ENCODE data around the gene SPDL1.

The SPDL1 gene

DNA sequence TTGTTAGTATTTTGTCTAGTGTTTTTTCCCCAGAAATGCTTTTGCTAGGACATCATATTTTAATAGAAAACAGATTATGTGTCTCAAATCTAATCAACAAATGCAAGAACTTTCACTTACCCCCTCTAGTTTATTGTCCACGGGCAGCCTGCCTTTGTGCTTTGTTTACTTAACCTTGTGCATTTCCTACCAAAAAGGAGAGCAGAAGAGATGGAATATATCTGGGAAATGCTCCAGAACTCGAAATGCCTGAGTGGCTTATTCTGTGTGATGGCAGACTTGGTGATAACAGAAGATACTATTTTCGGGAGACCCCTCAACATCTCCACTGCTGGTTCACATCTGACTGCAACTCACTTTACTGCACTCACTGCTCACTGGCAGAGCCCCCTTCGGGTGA lies 33.3 kb upstream of the SPDL1 start:
- H3K27me3 ChIP-seq (ENCODE audit: insufficient read depth, low read length) = no peaks in the 10 kb centered on the region
- no peak overlapping the region for H3K27ac ChIP-seq (ENCODE audit: low read length)
- no peak overlapping the region for H3K9ac ChIP-seq (ENCODE audit: low read depth, low read length)
- H3K4me1 ChIP-seq (ENCODE audit: insufficient read depth, low read length) = no peaks in the 10 kb centered on the region
- no peaks in the 10 kb centered on the region for H3K36me3 ChIP-seq (ENCODE audit: insufficient read depth, low read depth, low read length)
- no peaks in the 10 kb centered on the region for H3K9me3 ChIP-seq (ENCODE audit: insufficient read depth, low read depth, low read length)
- H3K4me3 ChIP-seq (ENCODE audit: low read length) = no peak overlapping the region

DNA sequence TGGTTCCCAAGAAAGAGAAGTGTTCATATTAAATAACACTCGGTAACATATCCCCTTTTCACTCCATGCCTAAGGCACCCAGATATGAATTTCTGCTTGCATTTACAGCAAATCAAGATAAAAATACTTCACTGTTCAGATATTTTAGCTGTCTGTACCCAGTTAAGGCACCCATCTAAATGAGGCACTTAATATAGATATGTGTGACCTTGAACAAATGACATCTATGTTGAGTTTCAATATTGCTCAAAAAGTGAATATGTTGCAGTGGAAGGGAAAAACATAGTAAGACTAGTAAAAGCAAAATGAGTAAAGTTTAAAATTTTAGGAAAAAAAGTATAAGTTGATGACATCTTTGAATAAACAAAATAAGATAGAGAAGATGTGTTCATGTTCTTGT lies 32.4 kb upstream of the SPDL1 start:
- H3K4me1 ChIP-seq (ENCODE audit: insufficient read depth, low read length) = no peaks in the 10 kb centered on the region
- H3K9me3 ChIP-seq (ENCODE audit: insufficient read depth, low read depth, low read length) = no peaks in the 10 kb centered on the region; the same call in 1 of the 2 replicates
- H3K36me3 ChIP-seq (ENCODE audit: insufficient read depth, low read depth, low read length) = no peaks in the 10 kb centered on the region
- H3K9ac ChIP-seq (ENCODE audit: low read depth, low read length) = no peak overlapping the region
- no peak overlapping the region for H3K27ac ChIP-seq (ENCODE audit: low read length)
- no peaks in the 10 kb centered on the region for H3K27me3 ChIP-seq (ENCODE audit: insufficient read depth, low read length)
- no peak overlapping the region for H3K4me3 ChIP-seq (ENCODE audit: low read length)

DNA sequence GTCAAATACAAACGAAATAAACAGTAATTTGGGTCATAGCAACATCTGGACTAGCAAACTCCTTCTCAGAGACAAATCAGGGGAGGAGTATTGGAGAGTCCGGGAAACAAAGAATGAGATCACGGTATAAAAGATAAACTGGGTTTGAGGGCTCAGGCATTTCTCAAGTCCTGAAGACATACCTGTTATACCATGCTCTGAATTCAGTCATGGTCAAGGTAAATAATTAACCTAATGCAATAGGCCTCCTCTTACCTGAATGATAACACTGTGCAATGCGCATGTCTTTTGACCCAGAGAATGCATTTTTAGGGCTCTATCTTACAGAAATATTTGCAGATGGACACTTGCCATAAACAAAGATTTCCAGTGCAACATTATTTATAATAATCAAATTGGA lies 31.9 kb upstream of the SPDL1 start:
- peaks cover under 1% of the 10 kb centered on the region for H3K9me3 ChIP-seq (ENCODE audit: insufficient read depth, low read depth, low read length)
- no peak overlapping the region for H3K4me3 ChIP-seq (ENCODE audit: low read length)
- H3K27me3 ChIP-seq (ENCODE audit: insufficient read depth, low read length) = no peaks in the 10 kb centered on the region

DNA sequence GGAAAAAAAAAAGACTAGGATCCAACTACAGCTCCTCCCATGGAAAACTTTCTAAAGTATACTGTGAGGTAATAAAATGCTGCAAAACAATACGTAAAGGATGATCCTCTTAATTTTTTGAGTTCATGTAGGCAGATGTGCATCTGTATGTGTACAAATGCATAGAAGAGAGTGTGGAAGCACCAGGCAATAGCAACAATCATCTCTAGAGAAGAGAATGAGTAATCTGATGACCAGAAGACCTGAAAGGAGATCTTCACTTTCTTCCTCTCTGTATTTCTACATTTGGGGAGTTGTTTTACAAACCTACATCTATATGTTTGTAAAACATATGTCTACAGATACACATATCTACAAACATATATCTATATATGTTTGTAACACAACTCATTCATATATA lies 29.3 kb upstream of the SPDL1 start:
- Histone ChIP-seq H3K4me1 (ENCODE audit: insufficient read depth, low read length) (no peaks in the 10 kb centered on the region), H3K27me3 (ENCODE audit: insufficient read depth, low read length) (no peaks in the 10 kb centered on the region), H3K36me3 (ENCODE audit: insufficient read depth, low read depth, low read length) (no peaks in the 10 kb centered on the region), H3K9me3 (ENCODE audit: insufficient read depth, low read depth, low read length) (peaks cover 23% of the 10 kb centered on the region), H3K4me3 (ENCODE audit: low read length) (no peak overlapping the region), H3K9ac (ENCODE audit: low read depth, low read length) (no peak overlapping the region), H3K27ac (ENCODE audit: low read length) (no peak overlapping the region)

More for the DNA sequence above, 31.9 kb upstream of the SPDL1 start:
- no peak overlapping the region for H3K9ac ChIP-seq (ENCODE audit: low read depth, low read length)
- H3K27ac ChIP-seq (ENCODE audit: low read length) = no peak overlapping the region
- no peaks in the 10 kb centered on the region for H3K4me1 ChIP-seq (ENCODE audit: insufficient read depth, low read length)
- H3K36me3 ChIP-seq (ENCODE audit: insufficient read depth, low read depth, low read length) = no peaks in the 10 kb centered on the region

DNA sequence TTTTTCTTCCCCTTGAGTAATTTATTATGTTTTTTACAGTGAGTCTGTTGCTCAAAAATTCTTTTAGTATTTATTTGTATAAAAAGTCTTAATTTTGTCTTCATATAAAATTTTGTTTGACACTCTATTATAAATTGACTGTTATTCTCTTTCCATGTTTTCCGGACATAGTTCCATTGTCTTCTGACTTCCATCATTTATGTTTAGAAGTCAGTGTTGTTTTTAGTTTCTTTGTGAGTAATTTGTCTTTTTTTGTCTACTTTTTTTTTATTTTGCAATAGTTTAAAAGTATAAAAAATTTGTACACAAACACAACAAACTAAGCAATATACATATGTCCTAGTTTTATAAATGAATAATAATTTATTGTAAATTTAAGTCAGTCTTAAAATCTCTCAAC lies 25.7 kb upstream of the SPDL1 start:
- H3K36me3 ChIP-seq (ENCODE audit: insufficient read depth, low read depth, low read length) = no peaks in the 10 kb centered on the region
- no peak overlapping the region for H3K9ac ChIP-seq (ENCODE audit: low read depth, low read length)
- H3K27me3 ChIP-seq (ENCODE audit: insufficient read depth, low read length) = no peaks in the 10 kb centered on the region; the same call in 1 of the 2 replicates
- no peak overlapping the region for H3K27ac ChIP-seq (ENCODE audit: low read length)
- peaks cover 26% of the 10 kb centered on the region for H3K9me3 ChIP-seq (ENCODE audit: insufficient read depth, low read depth, low read length)
- H3K4me3 ChIP-seq (ENCODE audit: low read length) = no peak overlapping the region
- H3K4me1 ChIP-seq (ENCODE audit: insufficient read depth, low read length) = no peaks in the 10 kb centered on the region

DNA sequence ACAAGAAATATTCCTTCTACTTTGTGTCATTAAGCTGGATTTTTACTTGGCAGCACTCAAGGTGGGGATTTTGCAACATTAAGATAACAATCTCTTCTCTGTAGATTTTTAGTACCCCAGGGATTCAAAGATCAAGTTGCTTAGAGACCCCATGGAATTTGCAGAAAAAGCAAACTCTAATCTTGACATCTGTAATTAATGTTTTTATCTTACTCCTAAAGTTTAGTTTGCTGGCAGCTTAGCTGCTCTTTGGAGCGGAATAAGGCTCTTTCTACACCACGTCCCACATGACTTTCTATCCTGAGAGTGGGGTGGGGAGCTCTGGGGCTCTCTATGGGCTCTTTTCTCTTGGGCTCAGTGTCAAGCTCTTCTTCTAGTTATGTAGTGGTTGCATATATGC lies 21.7 kb upstream of the SPDL1 start:
- Histone ChIP-seq H3K4me3 (ENCODE audit: low read length) (no peak overlapping the region), H3K9ac (ENCODE audit: low read depth, low read length) (no peak overlapping the region), H3K27ac (ENCODE audit: low read length) (no peak overlapping the region), H3K9me3 (ENCODE audit: insufficient read depth, low read depth, low read length) (peaks cover 24% of the 10 kb centered on the region), H3K27me3 (ENCODE audit: insufficient read depth, low read length) (no peaks in the 10 kb centered on the region; the same call in 1 of the 2 replicates), H3K36me3 (ENCODE audit: insufficient read depth, low read depth, low read length) (no peaks in the 10 kb centered on the region), H3K4me1 (ENCODE audit: insufficient read depth, low read length) (no peaks in the 10 kb centered on the region)

DNA sequence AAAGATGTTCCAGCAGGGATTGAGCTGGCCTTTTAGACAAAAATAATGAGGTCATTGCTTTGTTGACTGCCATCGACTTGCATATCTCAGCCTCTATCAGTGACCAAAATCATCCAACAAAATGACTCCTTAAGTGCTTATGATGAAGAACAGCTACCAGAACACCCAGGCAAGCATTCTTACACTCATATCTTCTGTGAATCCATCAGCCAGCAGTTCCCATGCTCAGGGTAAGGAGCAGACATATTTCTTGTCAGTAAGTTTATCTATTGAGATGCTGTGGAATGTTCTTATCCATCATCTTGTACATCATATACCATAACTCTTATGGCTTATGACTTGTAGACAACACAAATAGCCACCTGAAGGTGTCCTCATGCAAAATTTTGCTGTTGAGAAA lies 20.2 kb upstream of the SPDL1 start:
- H3K9ac ChIP-seq (ENCODE audit: low read depth, low read length) = no peak overlapping the region
- peaks cover 11% of the 10 kb centered on the region for H3K9me3 ChIP-seq (ENCODE audit: insufficient read depth, low read depth, low read length)
- H3K27me3 ChIP-seq (ENCODE audit: insufficient read depth, low read length) = no peaks in the 10 kb centered on the region; the same call in 1 of the 2 replicates
- no peak overlapping the region for H3K27ac ChIP-seq (ENCODE audit: low read length)
- H3K4me1 ChIP-seq (ENCODE audit: insufficient read depth, low read length) = no peaks in the 10 kb centered on the region
- H3K4me3 ChIP-seq (ENCODE audit: low read length) = no peak overlapping the region
- H3K36me3 ChIP-seq (ENCODE audit: insufficient read depth, low read depth, low read length) = no peaks in the 10 kb centered on the region

DNA sequence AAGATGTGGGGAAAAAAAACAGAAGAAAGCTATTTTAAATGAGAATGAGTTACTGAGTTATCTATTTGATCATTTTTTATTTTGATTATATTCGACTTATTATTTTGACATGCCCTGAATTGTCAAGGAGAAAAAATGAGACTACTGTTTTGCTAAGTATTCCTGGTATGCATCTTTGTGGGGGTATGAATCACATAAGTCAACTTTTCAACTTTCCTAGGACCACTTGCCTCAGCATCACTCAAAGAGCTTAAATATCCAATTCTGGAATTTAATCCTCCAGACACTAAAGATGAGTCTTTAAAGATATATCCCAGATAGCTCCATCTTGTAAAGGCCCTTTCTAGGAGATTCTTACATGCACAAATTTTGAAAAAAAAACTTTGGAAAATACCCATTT lies 17.4 kb upstream of the SPDL1 start:
- H3K27me3 ChIP-seq (ENCODE audit: insufficient read depth, low read length) = peaks cover 18% of the 10 kb centered on the region; the same call in 1 of the 2 replicates
- H3K9me3 ChIP-seq (ENCODE audit: insufficient read depth, low read depth, low read length) = no peaks in the 10 kb centered on the region
- no peak overlapping the region for H3K4me3 ChIP-seq (ENCODE audit: low read length)
- no peak overlapping the region for H3K9ac ChIP-seq (ENCODE audit: low read depth, low read length)
- no peaks in the 10 kb centered on the region for H3K4me1 ChIP-seq (ENCODE audit: insufficient read depth, low read length)
- no peaks in the 10 kb centered on the region for H3K36me3 ChIP-seq (ENCODE audit: insufficient read depth, low read depth, low read length)
- H3K27ac ChIP-seq (ENCODE audit: low read length) = no peak overlapping the region

DNA sequence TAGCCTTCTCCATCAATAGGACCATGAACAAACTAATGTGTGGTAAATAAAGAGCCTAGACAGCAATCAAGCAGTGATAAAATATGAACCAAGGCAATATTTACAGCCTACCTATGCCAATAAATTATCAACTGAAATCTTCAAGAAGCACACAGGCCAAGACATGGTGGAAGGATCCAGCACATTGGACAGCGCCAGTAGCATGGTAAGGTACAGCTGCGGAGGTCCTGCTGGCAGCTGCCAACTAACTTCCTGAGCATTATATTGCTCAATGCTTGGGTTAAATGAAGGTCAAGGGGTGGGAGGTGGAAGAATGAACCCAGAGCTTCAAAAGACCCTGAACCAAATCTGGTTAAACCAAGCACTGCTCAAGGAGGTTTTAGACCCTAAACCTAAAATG lies 16.5 kb upstream of the SPDL1 start:
- H3K4me3 ChIP-seq (ENCODE audit: low read length) = no peak overlapping the region

DNA sequence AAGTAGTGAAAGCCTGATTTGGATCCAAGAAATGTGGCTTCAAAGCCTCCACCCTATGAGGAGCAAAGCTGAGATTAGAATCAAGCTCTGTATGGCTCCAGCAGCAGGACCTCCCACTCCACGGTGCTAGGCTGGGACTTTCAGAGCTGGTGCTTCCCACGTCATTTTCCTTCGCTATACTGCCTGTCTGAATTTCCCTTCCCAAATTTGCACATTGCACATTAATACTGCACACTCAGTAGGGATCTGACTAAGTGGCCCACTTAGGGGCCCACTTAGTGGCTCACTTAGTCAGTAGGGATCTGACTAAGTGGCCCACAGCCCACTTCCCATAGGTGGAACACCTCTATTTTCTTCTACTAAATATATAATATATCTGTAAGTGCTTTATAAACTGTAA lies 14.1 kb upstream of the SPDL1 start:
- Histone ChIP-seq H3K36me3 (ENCODE audit: insufficient read depth, low read depth, low read length) (no peaks in the 10 kb centered on the region), H3K9ac (ENCODE audit: low read depth, low read length) (no peak overlapping the region), H3K4me3 (ENCODE audit: low read length) (no peak overlapping the region), H3K27me3 (ENCODE audit: insufficient read depth, low read length) (peaks cover 26% of the 10 kb centered on the region; the same call in 1 of the 2 replicates), H3K27ac (ENCODE audit: low read length) (no peak overlapping the region), H3K4me1 (ENCODE audit: insufficient read depth, low read length) (no peaks in the 10 kb centered on the region), H3K9me3 (ENCODE audit: insufficient read depth, low read depth, low read length) (no peaks in the 10 kb centered on the region)

More for the DNA sequence above, 16.5 kb upstream of the SPDL1 start:
- no peaks in the 10 kb centered on the region for H3K36me3 ChIP-seq (ENCODE audit: insufficient read depth, low read depth, low read length)
- H3K27me3 ChIP-seq (ENCODE audit: insufficient read depth, low read length) = peaks cover 18% of the 10 kb centered on the region; the same call in 1 of the 2 replicates
- H3K4me1 ChIP-seq (ENCODE audit: insufficient read depth, low read length) = no peaks in the 10 kb centered on the region
- no peak overlapping the region for H3K9ac ChIP-seq (ENCODE audit: low read depth, low read length)
- H3K9me3 ChIP-seq (ENCODE audit: insufficient read depth, low read depth, low read length) = no peaks in the 10 kb centered on the region
- H3K27ac ChIP-seq (ENCODE audit: low read length) = no peak overlapping the region

DNA sequence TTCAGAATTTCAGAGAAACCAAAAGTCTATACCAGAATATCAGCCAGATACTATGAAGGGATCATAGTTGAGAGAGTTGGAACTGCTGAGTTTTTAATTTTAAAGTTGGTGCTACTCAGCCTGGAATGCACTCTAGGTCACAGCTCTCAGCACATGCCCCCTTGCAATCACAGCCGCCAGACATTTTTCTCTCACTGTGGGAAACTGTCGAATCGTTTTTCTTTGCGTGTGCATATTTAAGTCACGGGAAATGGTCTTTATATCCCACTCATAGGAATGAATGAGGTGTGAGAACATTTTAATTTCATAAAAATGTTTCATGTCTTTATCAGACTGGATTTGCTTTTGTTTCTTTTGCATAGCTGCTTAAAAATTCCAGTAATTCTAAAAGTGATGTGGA lies 12.2 kb upstream of the SPDL1 start:
- Histone ChIP-seq H3K36me3 (ENCODE audit: insufficient read depth, low read depth, low read length) (no peaks in the 10 kb centered on the region), H3K4me1 (ENCODE audit: insufficient read depth, low read length) (no peaks in the 10 kb centered on the region), H3K4me3 (ENCODE audit: low read length) (no peak overlapping the region), H3K27me3 (ENCODE audit: insufficient read depth, low read length) (peaks cover 31% of the 10 kb centered on the region; the same call in 1 of the 2 replicates), H3K27ac (ENCODE audit: low read length) (no peak overlapping the region), H3K9ac (ENCODE audit: low read depth, low read length) (no peak overlapping the region), H3K9me3 (ENCODE audit: insufficient read depth, low read depth, low read length) (no peaks in the 10 kb centered on the region)

DNA sequence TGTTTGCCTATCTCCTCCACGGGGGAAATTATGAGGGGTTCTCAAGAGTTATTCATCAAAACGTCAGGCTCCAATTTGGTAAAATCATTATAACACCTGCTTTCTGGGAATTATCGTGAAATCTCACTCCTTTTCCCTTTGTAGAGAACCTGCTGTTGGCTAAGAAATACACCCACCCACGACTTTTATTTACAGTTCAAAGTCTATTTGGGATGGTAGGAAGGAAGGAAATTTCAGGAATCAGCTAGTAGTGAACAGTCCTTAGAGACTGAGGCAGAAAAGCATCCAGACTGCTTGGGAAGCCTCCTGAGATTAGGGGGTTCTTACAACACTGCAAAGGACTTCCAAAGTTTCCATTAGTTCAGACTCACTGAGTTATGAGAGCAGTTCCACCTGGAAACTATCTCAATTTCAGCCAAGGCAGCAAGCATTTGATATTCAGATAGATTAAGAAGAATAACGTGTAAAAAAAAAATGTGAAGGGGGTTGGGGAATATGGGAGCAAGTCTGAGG lies 9.4 kb upstream of the SPDL1 start:
- Histone ChIP-seq H3K9me3 (ENCODE audit: insufficient read depth, low read depth, low read length) (no peaks in the 10 kb centered on the region), H3K27ac (ENCODE audit: low read length) (no peak overlapping the region), H3K4me3 (ENCODE audit: low read length) (no peak overlapping the region), H3K4me1 (ENCODE audit: insufficient read depth, low read length) (no peaks in the 10 kb centered on the region), H3K36me3 (ENCODE audit: insufficient read depth, low read depth, low read length) (no peaks in the 10 kb centered on the region), H3K9ac (ENCODE audit: low read depth, low read length) (no peak overlapping the region), H3K27me3 (ENCODE audit: insufficient read depth, low read length) (peaks cover 31% of the 10 kb centered on the region; the same call in 1 of the 2 replicates)

Data from iPS-20b (cell line).